CD4-positive, alpha-beta T cell treated with Interleukin-6 for 4 hours (primary cell): ENCODE data around the gene RIPK4.

Source experiments
- DNase-seq: peaks from one replicate; pipeline ENCODE4 v3.0.0-alpha.2; 2020; ENCODE audit warnings: mixed read lengths

RIPK4 gene

GRCh38 chr21:41752231-41752681, 14.6 kb downstream of the RIPK4 start:
- no peak for DNase-seq

- DNase-seq, result no peak
Measured at GRCh38 chr21:41751611-41752011, 15.2 kb downstream of the RIPK4 start.

GRCh38 chr21:41750532-41751151, 16.2 kb downstream of the RIPK4 start:
- DNase-seq, result no peak

- no peak for DNase-seq
Measured at GRCh38 chr21:41750051-41750450, 16.8 kb downstream of the RIPK4 start.

GRCh38 chr21:41749286-41749685, 17.6 kb downstream of the RIPK4 start:
- DNase-seq, result no peak

GRCh38 chr21:41747943-41748738, 18.7 kb downstream of the RIPK4 start:
- no peak for DNase-seq

- DNase-seq, result no peak
Measured at GRCh38 chr21:41746744-41747006, 20.2 kb downstream of the RIPK4 start.

GRCh38 chr21:41745971-41746743, 20.7 kb downstream of the RIPK4 start:
- DNase-seq, result no peak

GRCh38 chr21:41745026-41745820, 21.6 kb downstream of the RIPK4 start:
- DNase-seq, result no peak

GRCh38 chr21:41744028-41744930, 22.6 kb downstream of the RIPK4 start:
- DNase-seq, result no peak

GRCh38 chr21:41743321-41744027, 23.4 kb downstream of the RIPK4 start:
- DNase-seq, result no peak

- no peak for DNase-seq
Measured at GRCh38 chr21:41742073-41742875, 24.6 kb downstream of the RIPK4 start.

- no peak for DNase-seq
Measured at GRCh38 chr21:41741253-41742072, 25.4 kb downstream of the RIPK4 start.

- DNase-seq, result no peak
Measured at GRCh38 chr21:41740604-41741252, 26.1 kb downstream of the RIPK4 start.

- no peak for DNase-seq
Measured at GRCh38 chr21:41739936-41740335, 26.9 kb downstream of the RIPK4 start.

GRCh38 chr21:41739011-41739410, 27.8 kb downstream of the RIPK4 start:
- no peak for DNase-seq

GRCh38 chr21:41737651-41738324, 29.1 kb downstream of the RIPK4 start:
- no peak for DNase-seq

GRCh38 chr21:41736423-41736822, 30.4 kb downstream of the RIPK4 start:
- no peak for DNase-seq
